Testis (tissue), 2 donors: ENCODE results near the gene RNF141.

ENCODE experiments used
- POLR2A ChIP-seq: fragments of 450-650 bp; IDR thresholded peaks from one replicate; pipeline ENCODE4 v1.6.1; 2017; ENCODE audit warnings: antibody characterized with exemption, mild to moderate bottlenecking, moderate library complexity
- TF ChIP-seq, protein P1 (sequence below), 3 experiments: fragments of 450-650 bp in 2 of 3; fragments of 200-600 bp in 1 of 3; sonication (generic) in 1 of 3; IDR thresholded peaks; one replicate each; pipeline ENCODE4 v1.5.1; 2016 to 2019; ENCODE audit warnings: antibody characterized with exemption in 3 of 3, mild to moderate bottlenecking in 2 of 3, moderate library complexity in 1 of 3

GRCh38 chr11:10485646-10486045 lies 55.3 kb downstream of the RNF141 start:
- TF ChIP-seq, protein P1, sequence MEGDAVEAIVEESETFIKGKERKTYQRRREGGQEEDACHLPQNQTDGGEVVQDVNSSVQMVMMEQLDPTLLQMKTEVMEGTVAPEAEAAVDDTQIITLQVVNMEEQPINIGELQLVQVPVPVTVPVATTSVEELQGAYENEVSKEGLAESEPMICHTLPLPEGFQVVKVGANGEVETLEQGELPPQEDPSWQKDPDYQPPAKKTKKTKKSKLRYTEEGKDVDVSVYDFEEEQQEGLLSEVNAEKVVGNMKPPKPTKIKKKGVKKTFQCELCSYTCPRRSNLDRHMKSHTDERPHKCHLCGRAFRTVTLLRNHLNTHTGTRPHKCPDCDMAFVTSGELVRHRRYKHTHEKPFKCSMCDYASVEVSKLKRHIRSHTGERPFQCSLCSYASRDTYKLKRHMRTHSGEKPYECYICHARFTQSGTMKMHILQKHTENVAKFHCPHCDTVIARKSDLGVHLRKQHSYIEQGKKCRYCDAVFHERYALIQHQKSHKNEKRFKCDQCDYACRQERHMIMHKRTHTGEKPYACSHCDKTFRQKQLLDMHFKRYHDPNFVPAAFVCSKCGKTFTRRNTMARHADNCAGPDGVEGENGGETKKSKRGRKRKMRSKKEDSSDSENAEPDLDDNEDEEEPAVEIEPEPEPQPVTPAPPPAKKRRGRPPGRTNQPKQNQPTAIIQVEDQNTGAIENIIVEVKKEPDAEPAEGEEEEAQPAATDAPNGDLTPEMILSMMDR (IDR thresholded peaks at IDR 0.05) = no peak
- no peak for TF ChIP-seq POLR2A
